GM21723 (cell line): Measurements from ENCODE around the gene MTHFD1L.

Source experiments
- ATAC-seq: cut with Tn5 transposase; IDR thresholded peaks from one replicate; pipeline ENCODE4 v1.9.1; 2021; ENCODE audit warnings: mild to moderate bottlenecking, moderate library complexity; ENCODE audit not compliant: unreplicated experiment

MTHFD1L gene

DNA sequence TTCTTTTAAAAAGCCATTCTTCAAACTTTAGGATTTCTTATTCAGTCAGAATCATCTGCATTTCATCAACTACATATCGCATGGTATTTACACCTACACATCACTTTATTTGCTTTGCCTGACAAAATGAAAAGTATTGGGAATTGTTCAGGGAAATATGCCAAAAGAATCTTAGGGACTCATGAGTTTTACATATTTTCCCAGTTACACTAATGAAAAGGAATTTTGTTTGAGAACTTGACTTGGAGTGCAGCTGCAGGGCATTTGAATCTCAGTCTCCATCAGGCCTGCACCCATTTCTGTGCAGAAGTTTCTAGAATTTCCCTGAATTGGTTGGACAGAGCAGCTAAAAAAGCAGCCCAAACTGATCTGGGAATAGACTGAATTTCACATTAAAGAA is 65.3 kb downstream of the MTHFD1L start:
- ATAC-seq = no peak

DNA sequence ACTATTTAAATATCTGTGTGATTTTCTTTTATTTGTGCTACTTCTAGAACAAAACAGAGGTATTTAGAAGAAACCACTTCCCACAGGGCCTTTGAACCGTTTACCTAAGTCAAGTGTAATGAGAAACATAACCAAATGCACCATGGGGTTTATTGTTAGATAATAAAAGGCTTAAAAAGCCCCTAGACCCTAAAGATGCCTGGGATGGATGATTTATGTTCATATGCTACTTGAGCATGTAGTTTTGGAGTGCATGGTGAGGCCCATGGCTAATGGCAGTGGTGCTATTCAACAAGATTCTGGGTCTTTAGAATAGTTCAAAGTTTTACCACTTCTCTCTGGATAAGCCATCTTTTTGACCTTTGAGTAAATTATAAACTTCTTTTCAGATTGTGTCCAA is 65.9 kb downstream of the MTHFD1L start:
- ATAC-seq = no peak

DNA sequence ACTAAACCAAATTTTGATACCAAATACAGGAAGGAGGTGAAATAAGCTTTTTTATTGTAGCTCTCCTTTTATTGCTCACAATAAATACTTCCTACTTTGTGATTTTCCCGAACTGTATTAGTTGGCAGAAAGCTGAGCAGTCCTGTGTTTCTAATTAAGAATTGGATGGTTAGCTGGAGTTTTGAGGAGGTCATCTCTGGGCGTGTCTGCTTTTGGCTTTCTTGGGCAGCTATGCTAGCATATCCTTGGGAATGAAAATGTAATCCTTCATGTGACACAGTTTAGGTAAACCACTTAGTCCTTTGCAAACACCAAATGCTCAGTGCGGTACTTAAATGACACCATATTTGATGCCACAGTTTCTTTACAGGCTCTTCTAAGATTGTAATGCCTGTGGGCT is 67.5 kb downstream of the MTHFD1L start:
- ATAC-seq = no peak

DNA sequence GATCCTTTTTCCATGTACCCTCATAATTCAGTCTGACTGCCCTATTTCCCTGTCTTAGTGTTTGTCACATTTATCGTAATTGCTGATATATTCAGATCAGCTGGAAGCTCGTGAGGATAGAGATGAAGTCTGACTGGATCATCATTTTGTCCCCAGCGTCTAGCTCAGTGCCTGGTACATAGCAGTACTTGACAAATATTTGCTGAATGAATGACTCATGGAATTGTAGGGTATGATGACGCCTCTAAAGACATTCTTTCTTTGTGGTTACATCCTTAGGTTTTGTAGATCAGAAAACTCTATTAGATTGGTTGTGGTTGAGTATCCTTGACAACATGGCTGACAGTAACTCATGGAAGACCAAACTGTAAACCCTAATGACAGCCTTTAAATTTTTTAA is 68.9 kb downstream of the MTHFD1L start:
- ATAC-seq = no peak

DNA sequence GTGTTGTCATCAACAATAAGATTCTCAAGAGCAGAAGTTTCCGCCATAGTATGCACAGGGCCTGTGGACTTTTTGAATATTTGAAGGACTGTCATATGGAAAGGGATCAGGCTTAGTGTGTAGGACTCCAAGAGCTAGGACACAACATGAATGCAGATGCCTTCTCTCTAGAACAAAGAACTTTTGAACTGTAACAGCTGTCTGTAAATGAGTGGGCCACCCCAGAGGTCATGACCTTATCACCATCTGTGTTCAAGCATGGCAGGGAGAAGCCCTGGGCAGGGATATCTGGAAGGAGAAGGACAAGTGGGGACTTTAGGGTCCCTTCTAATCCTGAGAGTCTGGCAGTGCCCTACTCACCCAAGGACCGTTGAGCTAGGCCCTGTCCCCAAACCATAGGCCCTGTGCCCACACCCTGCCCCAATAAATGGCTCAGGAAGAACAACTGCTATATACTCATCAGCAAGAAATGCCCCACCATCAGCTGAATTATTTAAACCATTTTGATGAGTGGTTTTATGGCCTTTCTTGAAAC is 70.6 kb downstream of the MTHFD1L start:
- ATAC-seq = no peak

DNA sequence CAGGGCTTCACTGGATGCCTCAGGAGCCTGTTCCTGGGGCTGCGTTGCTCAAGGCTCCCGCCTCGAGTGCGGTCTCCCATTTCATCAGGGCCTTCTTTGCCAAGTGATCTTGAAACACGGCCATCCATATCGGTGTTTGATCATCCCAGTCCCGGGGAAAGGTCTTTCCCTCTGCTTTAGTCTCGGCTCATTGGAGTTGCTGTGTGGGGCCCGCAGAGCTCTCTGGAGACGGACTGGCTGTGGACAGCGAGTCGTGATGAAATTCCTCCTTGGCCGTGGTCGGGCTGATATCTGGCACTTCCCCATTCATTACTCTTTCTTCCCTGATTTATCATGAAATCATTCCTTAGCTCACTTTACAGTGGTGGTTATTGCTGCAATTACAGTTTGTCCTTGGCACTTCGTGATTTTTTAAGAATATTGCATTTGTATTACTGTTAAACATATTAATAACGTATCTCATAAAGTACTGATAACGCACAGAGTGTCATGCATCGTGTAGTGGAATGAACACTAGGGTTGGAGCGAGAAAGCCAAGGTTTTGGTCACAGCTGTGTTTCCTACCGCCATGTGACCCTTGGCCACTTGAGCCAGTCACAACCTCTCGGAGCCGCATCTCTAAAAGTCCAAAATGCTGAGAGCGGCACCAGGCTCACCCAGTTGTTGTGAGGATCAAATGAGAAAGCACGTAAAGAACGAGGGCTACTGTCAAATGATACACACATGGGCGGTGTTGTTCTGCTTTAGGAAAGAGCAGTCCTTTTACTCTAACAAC is 71.8 kb downstream of the MTHFD1L start:
- ATAC-seq = no peak

DNA sequence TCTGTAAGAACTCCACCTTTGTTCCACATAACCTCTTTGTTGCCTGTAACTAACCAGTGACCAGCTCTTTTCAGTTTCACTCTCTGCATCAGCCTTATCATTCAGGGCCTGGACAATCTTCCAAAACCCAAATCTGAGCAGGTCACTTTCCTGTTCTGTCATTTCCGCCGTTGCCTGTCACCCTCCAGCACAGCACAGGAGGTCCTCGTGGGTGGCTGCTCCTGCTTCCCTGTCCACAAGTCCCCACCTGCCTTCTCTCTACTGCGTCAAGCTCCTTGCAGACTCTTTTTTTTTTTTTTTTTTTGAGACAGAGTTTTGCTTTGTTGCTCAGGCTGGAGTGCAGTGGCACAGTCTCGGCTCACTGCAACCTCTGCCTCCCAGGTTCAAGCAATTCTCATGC is 73.9 kb downstream of the MTHFD1L start:
- ATAC-seq = no peak

DNA sequence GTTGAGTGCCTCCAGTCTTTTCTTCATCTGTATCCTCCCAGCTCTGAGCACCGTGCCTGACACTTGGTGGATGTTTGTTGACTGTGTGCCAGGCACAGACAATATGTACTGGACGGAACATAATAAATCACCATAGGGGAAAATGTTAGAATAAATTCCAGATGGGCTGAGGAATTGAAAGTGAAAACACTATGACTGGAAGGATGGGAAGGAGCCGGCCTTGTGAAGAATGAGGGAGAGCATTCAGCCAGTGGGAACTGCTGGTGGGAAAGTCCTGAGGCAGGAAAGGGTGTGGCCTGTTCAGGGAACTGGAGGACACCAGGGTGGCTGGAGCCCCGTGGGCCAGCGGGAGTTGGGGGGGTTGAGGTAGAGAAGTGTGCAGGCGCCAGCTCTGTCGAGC is 75.4 kb downstream of the MTHFD1L start:
- no peak for ATAC-seq

DNA sequence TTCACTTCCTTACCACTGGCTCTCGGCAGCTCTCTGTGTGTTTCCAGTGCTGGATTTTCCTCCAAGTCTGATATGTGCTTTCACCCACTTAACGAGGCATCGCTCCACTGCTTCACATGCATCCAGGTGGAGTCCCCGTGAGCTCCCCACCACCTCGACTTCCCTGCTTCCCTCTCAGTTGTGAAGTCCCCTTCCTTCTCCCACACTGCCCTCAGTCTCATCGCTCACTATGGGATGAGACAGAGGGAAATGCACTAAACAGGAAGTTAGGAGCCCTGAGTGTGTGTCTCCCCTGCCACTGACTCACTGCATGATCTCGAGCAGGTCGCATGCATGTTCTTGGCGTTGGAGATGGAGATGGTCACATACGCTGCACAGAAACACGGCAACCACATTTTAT is 84.0 kb downstream of the MTHFD1L start:
- ATAC-seq = no peak

DNA sequence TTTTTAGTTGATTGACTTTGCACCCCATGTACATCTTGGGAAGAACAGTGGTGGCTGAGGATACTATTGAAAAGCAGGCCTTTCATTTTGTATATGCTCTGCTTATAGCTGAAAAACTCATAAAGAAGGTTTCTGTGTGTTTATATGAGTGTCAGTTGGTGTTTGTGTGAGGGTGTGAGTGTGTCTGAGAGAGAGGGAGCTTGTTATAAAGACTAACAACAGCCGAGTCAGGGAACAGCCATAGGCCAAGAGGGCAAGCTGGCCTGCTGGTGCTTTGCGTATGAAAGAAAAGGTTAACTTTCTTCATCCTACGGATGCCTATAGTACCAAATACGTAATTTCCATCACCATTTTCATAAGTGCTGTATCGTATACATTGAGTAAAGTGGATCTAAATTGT is 88.3 kb downstream of the MTHFD1L start:
- ATAC-seq = no peak

DNA sequence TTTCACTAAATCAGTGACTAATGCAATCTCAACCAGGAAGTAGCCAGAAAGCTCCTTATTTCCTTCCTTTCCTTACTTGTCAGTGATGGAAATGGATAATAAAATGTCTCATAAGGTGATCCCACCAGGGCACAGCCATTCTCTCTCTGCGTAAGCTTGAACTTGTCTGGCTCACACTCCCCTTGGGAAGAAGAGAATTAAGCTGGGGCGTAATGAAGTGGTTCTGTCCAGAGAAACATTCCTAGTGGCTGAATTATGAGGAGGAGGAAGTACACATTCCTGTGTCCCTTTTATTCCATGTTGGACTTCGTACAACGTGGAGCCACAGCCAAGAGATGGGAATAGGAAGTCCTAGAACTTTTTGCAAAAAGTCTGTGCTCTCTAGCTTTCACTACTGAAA is 93.7 kb downstream of the MTHFD1L start:
- no peak for ATAC-seq

DNA sequence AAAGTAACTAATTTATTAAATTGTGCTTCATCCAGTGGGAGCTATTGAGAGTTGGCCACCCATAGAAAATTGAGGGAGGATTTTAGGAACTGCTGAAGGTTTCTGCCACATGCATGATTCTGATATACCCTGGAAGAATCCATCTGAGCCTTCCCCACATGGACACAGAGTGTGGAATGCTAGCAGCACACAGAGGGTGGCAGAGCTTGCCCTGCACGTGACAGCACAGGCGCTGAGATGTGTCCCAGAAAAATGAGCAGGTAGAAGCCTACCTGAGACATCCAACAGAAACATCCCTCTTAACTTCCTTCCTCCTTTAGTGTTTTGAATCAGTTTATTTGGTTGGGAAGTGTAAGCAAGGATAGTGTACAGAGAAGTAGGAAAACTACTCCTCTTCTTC is 96.9 kb downstream of the MTHFD1L start:
- ATAC-seq = no peak

DNA sequence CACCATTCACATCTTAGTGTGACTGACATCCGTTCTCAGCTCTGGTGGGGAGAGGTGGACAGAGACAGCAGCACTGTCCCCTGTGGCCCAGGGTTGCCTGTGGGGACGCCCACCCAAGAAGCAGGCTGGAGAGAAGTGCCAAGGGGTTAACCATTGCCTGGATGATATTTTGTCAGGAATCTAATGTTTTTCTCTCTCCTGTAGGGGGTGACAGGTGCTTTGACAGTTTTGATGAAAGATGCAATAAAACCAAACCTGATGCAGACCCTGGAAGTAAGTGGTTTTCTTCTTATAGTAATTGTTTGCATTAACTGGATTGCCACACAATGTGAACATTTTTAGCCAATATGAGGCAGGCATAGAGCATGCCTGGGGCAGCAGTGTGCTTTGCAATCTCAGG is 99.3 kb downstream of the MTHFD1L start:
- no peak for ATAC-seq

DNA sequence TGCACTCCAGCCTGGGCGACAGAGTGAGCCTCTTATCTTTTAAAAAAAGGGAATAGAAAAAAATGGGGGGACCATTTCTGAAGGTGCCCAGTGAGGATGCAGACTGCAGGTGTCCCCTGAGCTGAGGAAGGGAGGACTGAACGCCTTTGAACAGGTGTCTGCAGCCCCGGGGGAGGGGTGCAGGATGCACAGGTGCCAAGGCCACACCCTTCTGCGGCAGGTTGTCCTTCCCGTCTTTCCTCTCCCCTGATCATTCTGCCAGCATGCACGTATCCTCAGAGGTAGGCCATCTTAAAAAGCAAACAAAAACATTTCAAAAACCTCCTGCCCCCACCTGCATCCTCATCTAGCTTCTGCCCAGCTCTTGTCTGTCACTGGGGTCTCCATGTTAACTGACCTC is 101.3 kb downstream of the MTHFD1L start:
- ATAC-seq = no peak

DNA sequence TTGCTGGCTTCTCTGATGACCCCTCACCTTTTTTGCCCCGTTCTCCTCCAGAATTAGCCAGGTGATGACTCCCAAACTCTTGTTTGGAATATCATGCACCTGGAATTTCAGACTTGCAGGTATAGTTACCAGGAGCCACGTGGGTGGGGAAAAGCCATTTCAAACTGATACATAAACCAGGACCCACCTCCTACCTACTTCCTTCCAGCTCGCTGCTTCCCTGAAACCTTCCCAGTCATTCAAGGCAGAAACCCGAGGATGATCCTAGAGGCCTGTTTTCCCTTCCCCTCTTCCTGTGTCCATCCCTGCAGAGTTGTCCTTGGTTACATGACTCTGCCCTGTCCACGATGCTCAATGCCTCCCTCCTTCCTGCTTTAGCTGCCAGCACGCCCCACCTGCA is 101.9 kb downstream of the MTHFD1L start:
- ATAC-seq = no peak

DNA sequence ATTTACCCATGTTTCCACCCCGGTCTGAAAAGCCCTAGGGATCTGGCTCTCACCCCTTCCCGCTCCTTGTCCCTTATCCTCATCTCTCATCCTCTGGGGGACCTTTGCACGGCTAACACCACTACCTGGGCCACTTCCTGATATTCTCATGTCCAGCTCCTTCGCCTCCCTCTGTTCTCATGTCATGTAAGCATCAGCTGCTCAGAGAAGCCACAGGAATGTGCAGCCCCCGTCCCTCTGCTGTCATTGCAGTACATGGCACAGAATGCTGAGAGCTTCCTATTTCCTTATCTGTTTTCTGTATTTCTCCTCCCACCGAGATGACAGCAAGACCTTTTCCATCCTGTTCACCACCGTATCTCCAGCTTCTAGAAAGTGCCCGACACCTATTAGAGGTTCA is 102.4 kb downstream of the MTHFD1L start:
- ATAC-seq = no peak

DNA sequence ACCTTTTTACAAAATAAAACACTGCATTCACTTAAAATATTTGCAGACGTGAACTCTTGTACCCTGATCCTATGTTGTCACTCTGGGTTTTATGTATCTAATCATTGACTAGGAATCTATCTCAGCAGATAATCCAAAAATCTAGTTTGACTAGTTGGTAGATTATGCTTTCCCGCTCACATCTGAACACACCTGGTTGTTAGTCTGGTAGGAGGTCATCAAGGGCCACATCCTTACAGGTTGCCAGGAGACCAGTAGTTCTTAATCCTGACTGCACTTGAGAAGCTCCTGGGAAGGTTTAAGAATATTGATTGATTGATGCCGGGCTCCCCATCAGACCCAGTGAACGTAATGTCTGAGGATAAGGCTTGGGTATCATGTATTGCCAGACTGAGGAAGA is 104.4 kb downstream of the MTHFD1L start:
- ATAC-seq = no peak

DNA sequence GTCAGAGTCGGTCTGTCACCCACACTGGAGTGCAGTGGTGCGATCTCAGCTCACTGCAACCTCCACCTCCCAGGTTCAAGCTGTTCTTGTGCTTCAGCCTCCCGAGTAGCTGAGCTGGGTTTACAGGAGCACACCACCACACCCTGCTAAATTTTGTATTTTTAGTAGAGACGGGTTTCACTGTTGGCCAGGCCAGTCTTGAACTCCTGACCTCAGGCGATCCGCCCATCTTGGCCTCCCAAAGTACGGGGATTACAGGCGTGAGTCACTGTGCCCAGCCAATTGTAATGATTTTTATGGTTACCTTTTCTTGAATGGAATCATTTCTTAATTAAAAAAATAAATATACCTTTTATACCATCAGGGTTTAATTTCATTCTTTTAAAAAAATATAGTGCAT is 105.7 kb downstream of the MTHFD1L start:
- ATAC-seq = no peak

DNA sequence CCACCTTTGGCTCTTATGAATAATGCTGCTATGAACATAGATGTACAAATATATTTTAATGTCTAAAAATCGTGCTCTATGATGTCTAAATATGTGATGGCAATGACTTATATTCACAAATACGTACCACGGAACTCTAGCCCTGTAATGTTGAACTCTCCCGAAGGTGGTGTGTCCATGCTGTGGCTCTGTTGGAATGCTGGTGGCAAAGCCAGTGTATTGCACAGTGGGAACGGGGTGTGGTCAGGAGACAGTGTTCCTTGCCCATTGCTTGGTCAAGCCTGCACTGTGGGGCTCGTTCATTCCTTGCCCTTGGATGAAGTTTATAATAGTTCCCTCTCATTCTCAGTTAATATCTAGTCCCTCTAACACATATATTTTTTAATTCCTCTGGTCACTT is 109.6 kb downstream of the MTHFD1L start:
- ATAC-seq = no peak

DNA sequence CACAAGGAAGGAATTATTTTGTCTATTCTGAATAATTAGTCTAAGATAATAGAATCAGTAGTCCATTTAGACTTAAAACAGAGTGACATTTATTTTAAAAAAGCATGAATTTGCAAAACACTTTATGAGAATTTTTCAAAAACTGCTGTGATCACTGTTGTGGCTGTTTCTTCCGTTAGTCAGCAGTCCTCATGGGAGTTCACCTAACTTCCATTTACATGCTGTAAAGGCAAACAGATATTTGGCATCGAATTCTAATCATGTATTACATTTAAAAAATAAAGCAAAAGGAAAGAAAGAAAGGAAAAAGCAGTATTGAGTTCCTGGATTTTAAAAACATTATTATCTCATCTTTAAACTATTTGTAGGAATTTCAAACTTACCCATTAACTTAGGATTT is 111.8 kb downstream of the MTHFD1L start:
- ATAC-seq = no peak

DNA sequence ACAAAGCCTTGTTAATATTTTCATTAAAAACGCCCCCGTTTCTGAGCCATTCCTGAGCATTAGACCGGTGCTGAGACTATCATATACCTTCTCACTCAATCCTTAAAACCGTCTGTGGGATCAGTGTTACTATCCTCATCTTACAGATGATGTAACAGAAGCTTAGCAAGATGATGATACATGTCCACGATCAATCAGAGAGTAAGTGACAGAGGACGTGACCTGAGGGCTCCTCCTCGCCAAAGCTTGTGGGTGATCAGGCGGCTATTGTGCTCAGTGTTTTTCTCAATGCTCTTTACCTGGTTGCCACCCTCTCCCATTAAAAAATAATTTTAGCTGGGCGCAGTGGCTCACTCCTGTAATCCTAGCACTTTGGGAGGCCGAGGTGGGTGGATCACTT is 113.1 kb downstream of the MTHFD1L start:
- no peak for ATAC-seq

DNA sequence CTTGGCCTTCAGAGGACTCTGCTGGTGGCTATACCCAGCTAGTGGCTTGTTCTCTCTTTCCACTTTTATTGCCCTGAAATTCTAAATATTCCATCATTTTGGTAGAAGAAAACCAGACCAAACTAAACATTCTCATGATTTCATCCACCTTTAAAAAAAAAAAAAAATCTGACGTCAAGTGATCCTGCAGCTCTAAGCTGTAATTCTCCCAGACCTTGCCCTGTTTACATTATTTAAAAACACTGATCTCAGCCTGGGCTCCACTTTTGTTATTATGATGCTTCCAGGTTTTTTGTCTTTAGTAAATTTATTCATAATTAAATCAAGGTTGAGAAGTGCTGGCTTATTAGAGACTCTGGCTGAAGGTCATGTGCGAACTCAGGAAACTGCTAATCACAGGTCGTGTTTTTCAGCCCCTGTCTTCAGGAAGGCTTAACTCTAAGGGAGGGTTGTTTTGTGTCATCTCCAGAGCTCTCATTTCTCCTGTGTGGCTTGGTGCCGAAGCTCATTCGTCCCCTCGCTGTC is 114.4 kb downstream of the MTHFD1L start:
- ATAC-seq = no peak

DNA sequence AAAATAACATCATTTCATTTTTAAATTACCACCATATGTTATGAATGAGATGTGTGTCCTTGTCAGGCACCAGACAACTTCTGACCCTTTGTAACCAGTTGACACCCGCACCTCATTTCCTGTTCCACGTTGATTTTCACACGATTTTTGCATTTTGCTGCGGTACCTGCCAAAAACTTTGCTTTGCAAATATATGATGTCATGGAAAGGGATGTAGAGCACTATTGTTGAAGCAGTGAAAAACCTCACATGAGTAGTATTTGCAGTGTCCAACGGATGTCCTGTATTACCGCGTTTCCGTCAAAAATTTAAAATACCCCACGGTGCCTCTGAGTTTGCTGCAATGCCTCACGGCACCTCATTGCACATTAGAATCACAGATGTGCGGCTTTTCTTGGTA is 115.6 kb downstream of the MTHFD1L start:
- peak; percentile 85 for ATAC-seq
